Tibial nerve (tissue), 4 donors: ENCODE data around the gene TMEM198. TPM values are rescaled to one million over a fixed set of nuclear protein-coding genes. Genes with fewer than 3 reads are reported as not detected.

Experiments
- DNase-seq, 2 donors: peaks; one replicate each; pipeline ENCODE4 v3.0.0-alpha.2; 2019; ENCODE audit warnings: low spot score in 2 of 2
- H3K27ac ChIP-seq, 4 donors: fragments of 200-600 bp; sonication (generic) in 3 of 4; one replicate each; pipeline ENCODE4 v1.5.1; 2017 to 2019; ENCODE audit warnings: mild to moderate bottlenecking in 1 of 4
- H3K27me3 ChIP-seq, 2 donors: fragments of 200-600 bp; sonication (generic) in 1 of 2; one replicate each; pipeline versions ENCODE4 v1.5.1 to v1.6.0; 2017 to 2019
- H3K36me3 ChIP-seq, 3 donors: fragments of 200-600 bp; sonication (generic); one replicate each; pipeline ENCODE4 v1.5.1; 2018 to 2019
- H3K4me1 ChIP-seq, 4 donors: fragments of 200-600 bp; sonication (generic) in 3 of 4; one replicate each; pipeline ENCODE4 v1.5.1; 2017 to 2019
- H3K4me3 ChIP-seq, 4 donors: fragments of 200-600 bp; sonication (generic) in 3 of 4; one replicate each; pipeline ENCODE4 v1.5.1; 2017 to 2019; ENCODE audit warnings: mild to moderate bottlenecking in 1 of 4, moderate library complexity in 1 of 4
- H3K9me3 ChIP-seq, 4 donors: fragments of 200-600 bp; sonication (generic) in 3 of 4; one replicate each; pipeline ENCODE4 v1.5.1; 2017 to 2019
- EP300 ChIP-seq, 2 donors: sonication (generic); formaldehyde crosslinking; IDR thresholded peaks; one replicate each; pipeline ENCODE4 v1.6.1; 2017; ENCODE audit warnings: antibody characterized with exemption in 2 of 2, mild to moderate bottlenecking in 1 of 2
- POLR2A ChIP-seq, 2 donors: fragments of 450-650 bp; IDR thresholded peaks; one replicate each; pipeline ENCODE4 v1.6.1; 2017; ENCODE audit warnings: antibody characterized with exemption in 2 of 2, mild to moderate bottlenecking in 2 of 2, moderate library complexity in 2 of 2
- WGBS, 2 donors: methylation state at CpG; one replicate each; pipeline ENCODE4 v1.1.5; 2018; 5-methylcytosine and 5-hydroxymethylcytosine counted together
- total RNA-seq, 4 donors: library from RNA; depleted of rRNA; stranded (reverse); fragments of >200 nt; gene quantifications; one replicate each; pipeline ENCODE4 v1.1.0, GENCODE V29; 2016
- TF ChIP-seq, protein P1 (sequence below), 5 experiments: fragments of 200-600 bp in 3 of 5; fragments of 450-650 bp in 2 of 5; sonication (generic) in 3 of 5; IDR thresholded peaks; one replicate each; pipeline ENCODE4 v1.5.1; 2016 to 2019; ENCODE audit warnings: antibody characterized with exemption in 5 of 5, mild to moderate bottlenecking in 3 of 5, moderate library complexity in 2 of 5

Gene TMEM198
- total RNA-seq, 4 donors from 2014 or later = 1.6 to 2.4 (median 1.9) TPM

- H3K4me3 ChIP-seq = no peak overlapping the region
- peaks cover 0 to 26% (median 0%) of the 10 kb centered on the region in 3 donors for H3K36me3 ChIP-seq
- no peak for TF ChIP-seq EP300 (IDR thresholded peaks at IDR 0.05)
- TF ChIP-seq, protein P1, sequence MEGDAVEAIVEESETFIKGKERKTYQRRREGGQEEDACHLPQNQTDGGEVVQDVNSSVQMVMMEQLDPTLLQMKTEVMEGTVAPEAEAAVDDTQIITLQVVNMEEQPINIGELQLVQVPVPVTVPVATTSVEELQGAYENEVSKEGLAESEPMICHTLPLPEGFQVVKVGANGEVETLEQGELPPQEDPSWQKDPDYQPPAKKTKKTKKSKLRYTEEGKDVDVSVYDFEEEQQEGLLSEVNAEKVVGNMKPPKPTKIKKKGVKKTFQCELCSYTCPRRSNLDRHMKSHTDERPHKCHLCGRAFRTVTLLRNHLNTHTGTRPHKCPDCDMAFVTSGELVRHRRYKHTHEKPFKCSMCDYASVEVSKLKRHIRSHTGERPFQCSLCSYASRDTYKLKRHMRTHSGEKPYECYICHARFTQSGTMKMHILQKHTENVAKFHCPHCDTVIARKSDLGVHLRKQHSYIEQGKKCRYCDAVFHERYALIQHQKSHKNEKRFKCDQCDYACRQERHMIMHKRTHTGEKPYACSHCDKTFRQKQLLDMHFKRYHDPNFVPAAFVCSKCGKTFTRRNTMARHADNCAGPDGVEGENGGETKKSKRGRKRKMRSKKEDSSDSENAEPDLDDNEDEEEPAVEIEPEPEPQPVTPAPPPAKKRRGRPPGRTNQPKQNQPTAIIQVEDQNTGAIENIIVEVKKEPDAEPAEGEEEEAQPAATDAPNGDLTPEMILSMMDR (IDR thresholded peaks at IDR 0.05) = no peak
- TF ChIP-seq POLR2A (IDR thresholded peaks at IDR 0.05) = no peak
- peak overlapping the region in 1 of 4 donors; percentile 97 for H3K27ac ChIP-seq
- H3K4me1 ChIP-seq = peaks cover 0 to 75% (median 41%) of the 10 kb centered on the region in 4 donors
- no peaks in the 10 kb centered on the region for H3K27me3 ChIP-seq
- 85 to 87% methylated on average over 12 of the region's 12 CpGs for WGBS, 2 donors
- DNase-seq = no peak
- H3K9me3 ChIP-seq = no peaks in the 10 kb centered on the region
Observed at GRCh38 chr2:219540784-219541504, 2.9 kb upstream of the TMEM198 start.

- H3K27me3 ChIP-seq = no peaks in the 10 kb centered on the region
- peaks cover 0 to 26% (median 0%) of the 10 kb centered on the region in 3 donors for H3K36me3 ChIP-seq
- H3K4me1 ChIP-seq = peaks cover 0 to 73% (median 41%) of the 10 kb centered on the region in 4 donors
- peak; percentile 41 to 67 for DNase-seq
- H3K9me3 ChIP-seq = no peaks in the 10 kb centered on the region
- 10 to 22% methylated on average over 17 to 29 of the region's 48 CpGs for whole genome bisulfite sequencing, 2 donors
- TF ChIP-seq EP300 (IDR thresholded peaks at IDR 0.05) (peak in 1 of 2 donors; percentile 11), POLR2A (IDR thresholded peaks at IDR 0.05) (no peak)
- TF ChIP-seq, protein P1 (IDR thresholded peaks at IDR 0.05) = peak; percentile 82 to 98 (median 90)
- H3K27ac ChIP-seq = peak overlapping the region; percentile 41 to 97 (median 74)
- peak overlapping the region in 3 of 4 donors; percentile 17 to 30 (median 25) for H3K4me3 ChIP-seq
Observed at GRCh38 chr2:219541611-219542180, 2.1 kb upstream of the TMEM198 start.

DNA sequence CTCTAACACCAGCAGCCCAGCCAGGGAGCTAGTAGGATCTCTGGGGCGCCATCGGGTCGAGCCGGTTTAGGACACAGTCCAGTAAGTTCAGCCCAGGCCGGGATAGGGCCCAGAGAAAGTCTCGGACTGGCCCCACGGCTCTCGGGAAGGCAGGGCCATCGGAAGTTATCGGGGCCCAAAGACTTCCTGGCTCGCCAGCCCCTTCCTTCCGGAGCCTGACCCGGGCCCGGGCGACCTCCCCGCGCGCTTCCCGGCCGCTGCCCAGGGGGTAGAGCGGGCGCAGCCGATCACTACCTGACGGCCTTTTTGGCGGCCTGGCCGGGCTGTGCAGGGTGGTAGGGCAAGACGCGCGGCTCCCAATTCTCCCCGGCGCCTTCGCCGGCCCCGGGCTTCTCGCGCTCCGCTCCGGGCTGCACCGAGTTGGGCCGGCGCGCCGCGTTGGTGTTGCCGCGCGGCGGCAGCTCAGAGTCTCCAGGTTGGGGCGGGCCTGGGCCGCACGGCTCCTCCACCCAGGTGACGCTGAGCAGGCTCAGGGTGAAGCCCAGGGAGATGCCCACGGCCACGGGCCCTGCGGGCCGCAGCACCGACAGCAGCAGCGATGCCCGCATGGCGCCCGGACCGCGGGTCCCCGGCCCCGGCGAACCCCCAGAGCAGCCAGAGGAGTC, 765 bp upstream of the TMEM198 start:
- TF ChIP-seq EP300 (IDR thresholded peaks at IDR 0.05) (no peak), POLR2A (IDR thresholded peaks at IDR 0.05) (no peak)
- TF ChIP-seq, protein P1 (IDR thresholded peaks at IDR 0.05) = no peak
- Histone ChIP-seq H3K4me3 (peak overlapping the region; percentile 37 to 90 (median 74)), H3K4me1 (peaks cover 0 to 59% (median 32%) of the 10 kb centered on the region in 4 donors), H3K9me3 (no peaks in the 10 kb centered on the region), H3K27ac (peak overlapping the region; percentile 75 to 97 (median 88)), H3K36me3 (peaks cover 0 to 29% (median 0%) of the 10 kb centered on the region in 3 donors), H3K27me3 (no peaks in the 10 kb centered on the region)
- DNase-seq = no peak
- WGBS, 2 donors = 0 to 2% methylated on average over 5 to 45 of the region's 66 CpGs

DNA sequence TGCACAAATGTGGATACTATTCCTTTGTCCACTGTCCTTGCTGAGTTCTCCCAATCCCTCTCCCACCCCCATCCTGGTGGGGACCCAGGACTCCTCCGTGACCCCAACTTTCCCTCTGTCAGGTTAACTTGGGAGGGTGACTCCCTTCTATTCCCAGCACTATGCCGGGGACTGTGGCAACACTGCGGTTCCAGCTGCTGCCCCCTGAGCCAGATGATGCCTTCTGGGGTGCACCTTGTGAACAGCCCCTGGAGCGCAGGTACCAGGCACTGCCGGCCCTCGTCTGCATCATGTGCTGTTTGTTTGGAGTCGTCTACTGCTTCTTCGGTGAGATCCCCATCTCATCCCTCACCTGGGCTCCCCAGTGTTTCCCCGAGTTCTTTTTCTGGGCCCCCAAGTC, 739 bp downstream of the TMEM198 start:
- peaks cover 0 to 44% (median 20%) of the 10 kb centered on the region in 4 donors for H3K4me1 ChIP-seq
- TF ChIP-seq POLR2A (IDR thresholded peaks at IDR 0.05) (no peak), EP300 (IDR thresholded peaks at IDR 0.05) (no peak)
- TF ChIP-seq, protein P1 (IDR thresholded peaks at IDR 0.05) = no peak
- 37% methylated on average over 9 of the region's 9 CpGs for WGBS, 2 donors
- peak overlapping the region; percentile 33 to 90 (median 74) for H3K4me3 ChIP-seq
- DNase-seq = no peak
- H3K9me3 ChIP-seq = no peaks in the 10 kb centered on the region
- peak overlapping the region in 3 of 4 donors; percentile 75 to 97 (median 91) for H3K27ac ChIP-seq
- H3K27me3 ChIP-seq = no peaks in the 10 kb centered on the region
- peaks cover 0 to 29% (median 0%) of the 10 kb centered on the region in 3 donors for H3K36me3 ChIP-seq
